HCT116 (cell line): Measurements from ENCODE around the gene ZNF254. TPM values are rescaled to one million over a fixed set of nuclear protein-coding genes. Genes with fewer than 3 reads are reported as not detected.

ENCODE experiments used
- ATAC-seq: fragments of 200-7000 bp; cut with Tn5 transposase; 2 replicates; pipeline ENCODE4 v1.9.1; 2020; ENCODE audit warnings: mild to moderate bottlenecking, moderate library complexity
- BruUV-seq: library from RNA; stranded (reverse); fragments of 400-500 nt; replicated peaks from 2 replicates; lab custom pipeline; 2021; lab: Mats Ljungman, UMichigan
- CTCF ChIA-PET: fragments of 300-600 bp; sonication (Branson Sonifier 250); formaldehyde crosslinking; loops from one replicate; lab custom pipeline; 2021; ENCODE audit warnings: antibody characterized with exemption; lab: Charles Lee
- POLR2A ChIA-PET: fragments of 300-600, 350-600 bp; sonication (Branson Sonifier 250); formaldehyde crosslinking; loops from one replicate; lab custom pipeline; 2021; ENCODE audit warnings: antibody characterized with exemption; lab: Charles Lee
- RAD21 ChIA-PET, 2 experiments: fragments of 300-600 bp; sonication (Branson Sonifier 250); formaldehyde crosslinking; loops; one replicate each; lab custom pipeline; 2023; ENCODE audit warnings: low total read pairs in 2 of 2; ENCODE audit not compliant: uncharacterized antibody in 2 of 2, unreplicated experiment in 2 of 2, low non-redundant PET in 1 of 2; lab: Charles Lee
- DNase-seq: peaks from one replicate; pipeline ENCODE4 v3.0.0-alpha.2; 2010; ENCODE audit warnings: low read depth, low spot score
- H2AFZ ChIP-seq: fragments of 200-600 bp; shearing (Covaris generic), sonication (generic); 2 replicates; pipeline ENCODE4 v1.6.1; 2017; ENCODE audit warnings: low read depth, mixed run types, mixed read lengths, antibody characterized with exemption, low read length; ENCODE audit not compliant: poor library complexity, severe bottlenecking
- H3K27ac ChIP-seq: 2 replicates; pipeline ENCODE4 v1.5.1; 2012; ENCODE audit warnings: low read depth, low read length
- H3K27me3 ChIP-seq: fragments of 200-600 bp; sonication (generic); 2 replicates; pipeline ENCODE4 v1.6.1; 2016; ENCODE audit warnings: mixed run types, low read length, mixed read lengths; ENCODE audit not compliant: insufficient read depth
- H3K36me3 ChIP-seq, 2 experiments: fragments of 200-500 bp in 1 of 2; fragments of 200-600 bp in 1 of 2; sonication (Bioruptor generic) in 1 of 2; sonication (generic) in 1 of 2; 2 replicates each; pipeline versions ENCODE4 v1.5.1 to v1.6.1; 2014 to 2016; ENCODE audit warnings: low read length in 2 of 2, inconsistent platforms in 1 of 2, mixed read lengths in 1 of 2, mixed run types in 1 of 2; ENCODE audit not compliant: insufficient read depth in 2 of 2, control insufficient read depth in 1 of 2
- H3K4me1 ChIP-seq, 2 experiments: fragments of 200-600 bp in 1 of 2; sonication (generic) in 1 of 2; 2 replicates each; pipeline versions ENCODE4 v1.5.1 to v1.6.1; 2012 to 2017; ENCODE audit warnings: low read length in 2 of 2, inconsistent platforms in 1 of 2, mild to moderate bottlenecking in 1 of 2, mixed read lengths in 1 of 2, mixed run types in 1 of 2, moderate library complexity in 1 of 2; ENCODE audit not compliant: insufficient read depth in 2 of 2, control insufficient read depth in 1 of 2
- H3K4me2 ChIP-seq: fragments of 200-600 bp; sonication (generic); 2 replicates; pipeline ENCODE4 v1.6.1; 2017; ENCODE audit warnings: mixed run types, low read length, mixed read lengths
- H3K4me3 ChIP-seq, 2 experiments: fragments of 200-600 bp in 1 of 2; sonication (generic) in 1 of 2; replicated peaks in 1 of 2; 2 replicates each; pipeline ENCODE4 v1.5.1; 2011 to 2016; ENCODE audit warnings: low read length in 2 of 2, control low read depth in 1 of 2, low read depth in 1 of 2, mild to moderate bottlenecking in 1 of 2, mixed read lengths in 1 of 2, mixed run types in 1 of 2
- H3K79me2 ChIP-seq: fragments of 200-600 bp; sonication (generic); 2 replicates; pipeline ENCODE4 v1.6.1; 2017; ENCODE audit warnings: mild to moderate bottlenecking, mixed run types, low read length, moderate library complexity, mixed read lengths; ENCODE audit not compliant: insufficient read depth
- H3K9ac ChIP-seq: fragments of 200-600 bp; sonication (generic); 2 replicates; pipeline ENCODE4 v1.6.1; 2016; ENCODE audit warnings: low read length, mixed read lengths
- H3K9me2 ChIP-seq: fragments of 200-600 bp; sonication (generic), shearing (Covaris generic); 2 replicates; pipeline ENCODE4 v1.6.1; 2017; ENCODE audit warnings: mixed run types, mild to moderate bottlenecking, moderate library complexity; ENCODE audit not compliant: insufficient read depth
- H3K9me3 ChIP-seq, 2 experiments: fragments of 200-500 bp in 1 of 2; fragments of 200-600 bp in 1 of 2; sonication (Bioruptor generic) in 1 of 2; sonication (generic) in 1 of 2; 2 replicates each; pipeline ENCODE4 v1.6.1; 2014 to 2017; ENCODE audit warnings: low read length in 2 of 2, mixed read lengths in 2 of 2, inconsistent platforms in 1 of 2, low read depth in 1 of 2, mild to moderate bottlenecking in 1 of 2, mixed run types in 1 of 2, moderate library complexity in 1 of 2; ENCODE audit not compliant: control insufficient read depth in 1 of 2, insufficient read depth in 1 of 2
- H4K20me1 ChIP-seq: fragments of 200-600 bp; sonication (generic), shearing (Covaris generic); 2 replicates; pipeline ENCODE4 v1.6.1; 2017; ENCODE audit warnings: mixed run types, mild to moderate bottlenecking, moderate library complexity; ENCODE audit not compliant: insufficient read depth
- ELF1 ChIP-seq: IDR thresholded peaks from 2 replicates; pipeline ENCODE4 v1.6.1; 2012; ENCODE audit warnings: low read depth, borderline replicate concordance
- ZFX ChIP-seq: fragments of 450-650 bp; IDR thresholded peaks from 2 replicates; pipeline ENCODE4 v1.6.1; 2017
- intact Hi-C: fragments of 100-400 bp; cut with micrococcal nuclease; formaldehyde crosslinking; loops from 2 replicates; pipeline ENCODE4 v1.10.0; 2022
- total RNA-seq: library from RNA; stranded (reverse); gene quantifications from one replicate; pipeline ENCODE4 v1.2.1, GENCODE V29; 2021; ENCODE audit not compliant: unreplicated experiment
- TF ChIP-seq, protein P1 (sequence below), 3 experiments: fragments of 200-600 bp in 1 of 3; sonication (generic) in 1 of 3; IDR thresholded peaks in 2 of 3; conservative IDR thresholded peaks in 1 of 3; 2 replicates each; pipeline ENCODE4 v1.5.1; 2012 to 2017; ENCODE audit warnings: low read depth in 2 of 3, low read length in 2 of 3, antibody characterized with exemption in 1 of 3, borderline replicate concordance in 1 of 3, control low read depth in 1 of 3, mild to moderate bottlenecking in 1 of 3, mixed read lengths in 1 of 3, mixed run types in 1 of 3, moderate library complexity in 1 of 3; ENCODE audit not compliant: insufficient read depth in 1 of 3
- TF ChIP-seq, protein P2 (sequence below): IDR thresholded peaks from 2 replicates; pipeline ENCODE4 v1.6.1; 2012

The ZNF254 gene
- total RNA-seq, 1 experiment from 2014 or later, result 2.5 TPM

DNA sequence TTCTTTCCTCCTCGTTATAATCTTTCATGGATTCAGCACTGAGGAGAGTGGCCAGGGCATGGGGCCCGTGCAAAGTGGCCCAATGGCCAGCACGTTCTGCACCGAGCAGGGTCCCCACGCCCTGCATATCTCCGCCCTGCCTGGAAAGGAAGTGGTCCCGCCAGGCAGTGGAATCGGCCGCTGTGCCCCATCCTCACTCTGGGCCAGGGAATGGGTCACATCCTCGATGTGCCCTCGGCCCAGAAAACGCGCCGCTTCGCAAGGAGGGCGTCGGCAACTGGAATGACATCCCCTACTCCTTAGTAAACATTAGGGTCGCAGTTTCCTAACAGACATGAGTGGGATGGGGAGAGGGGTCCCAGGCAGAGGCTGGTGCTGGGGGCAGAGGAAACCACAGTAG lies 90.7 kb downstream of the ZNF254 start (continued):
- TF ChIP-seq, protein P1, sequence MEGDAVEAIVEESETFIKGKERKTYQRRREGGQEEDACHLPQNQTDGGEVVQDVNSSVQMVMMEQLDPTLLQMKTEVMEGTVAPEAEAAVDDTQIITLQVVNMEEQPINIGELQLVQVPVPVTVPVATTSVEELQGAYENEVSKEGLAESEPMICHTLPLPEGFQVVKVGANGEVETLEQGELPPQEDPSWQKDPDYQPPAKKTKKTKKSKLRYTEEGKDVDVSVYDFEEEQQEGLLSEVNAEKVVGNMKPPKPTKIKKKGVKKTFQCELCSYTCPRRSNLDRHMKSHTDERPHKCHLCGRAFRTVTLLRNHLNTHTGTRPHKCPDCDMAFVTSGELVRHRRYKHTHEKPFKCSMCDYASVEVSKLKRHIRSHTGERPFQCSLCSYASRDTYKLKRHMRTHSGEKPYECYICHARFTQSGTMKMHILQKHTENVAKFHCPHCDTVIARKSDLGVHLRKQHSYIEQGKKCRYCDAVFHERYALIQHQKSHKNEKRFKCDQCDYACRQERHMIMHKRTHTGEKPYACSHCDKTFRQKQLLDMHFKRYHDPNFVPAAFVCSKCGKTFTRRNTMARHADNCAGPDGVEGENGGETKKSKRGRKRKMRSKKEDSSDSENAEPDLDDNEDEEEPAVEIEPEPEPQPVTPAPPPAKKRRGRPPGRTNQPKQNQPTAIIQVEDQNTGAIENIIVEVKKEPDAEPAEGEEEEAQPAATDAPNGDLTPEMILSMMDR (IDR thresholded peaks at IDR 0.05 in 2 of 3, conservative IDR thresholded peaks at IDR 0.05 in 1 of 3; ENCODE audit: borderline replicate concordance in 1 of 3, insufficient read depth in 1 of 3, low read depth in 2 of 3, low read length in 2 of 3), result no peak
- TF ChIP-seq, all 23 proteins: peak for 0

DNA sequence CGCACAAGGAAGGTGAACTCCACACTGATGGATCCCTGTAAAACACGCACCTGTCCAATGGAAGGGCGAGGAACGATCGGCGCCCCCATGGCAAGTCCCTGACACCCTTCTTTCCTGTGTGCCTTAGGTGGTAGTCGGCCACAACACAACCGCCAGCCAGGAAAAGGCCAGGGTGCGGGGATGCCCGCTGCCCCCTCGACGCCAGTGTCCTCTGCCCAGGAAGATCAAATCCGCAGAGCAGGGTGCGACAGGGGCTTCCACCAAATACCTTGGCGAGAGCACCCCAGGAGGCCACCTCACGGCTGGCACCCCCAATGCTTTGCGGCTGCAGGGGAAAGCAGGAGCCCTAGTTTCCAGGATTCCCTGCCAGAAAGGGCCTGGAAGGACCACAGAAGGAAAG lies 91.2 kb downstream of the ZNF254 start:
- POLR2A ChIA-PET, result no interaction called here
- no peak overlapping the region for H2AFZ ChIP-seq
- H3K9ac ChIP-seq, result no peak overlapping the region
- no peaks in the 10 kb centered on the region for H4K20me1 ChIP-seq
- no peaks in the 10 kb centered on the region for H3K36me3 ChIP-seq
- TF ChIP-seq ELF1 (no peak), ZFX (no peak)
- TF ChIP-seq, protein P2, sequence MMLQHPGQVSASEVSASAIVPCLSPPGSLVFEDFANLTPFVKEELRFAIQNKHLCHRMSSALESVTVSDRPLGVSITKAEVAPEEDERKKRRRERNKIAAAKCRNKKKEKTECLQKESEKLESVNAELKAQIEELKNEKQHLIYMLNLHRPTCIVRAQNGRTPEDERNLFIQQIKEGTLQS, result no peak
- TF ChIP-seq, all 23 proteins: peak for 0
- no peak for DNase-seq
- Histone ChIP-seq H3K9me3 (peaks cover 0 to 7% of the 10 kb centered on the region in 2 experiments; a peak in 2 of 4 replicates), H3K4me2 (no peak overlapping the region), H3K27ac (no peak overlapping the region), H3K4me1 (no peaks in the 10 kb centered on the region), H3K9me2 (no peaks in the 10 kb centered on the region), H3K27me3 (no peaks in the 10 kb centered on the region), H3K4me3 (no peak overlapping the region), H3K79me2 (no peaks in the 10 kb centered on the region)
- no peak for ATAC-seq
- CTCF ChIA-PET, result no interaction called here
- intact Hi-C loops, result no loop called here
- BruUV-seq, result no TSS peak
- RAD21 ChIA-PET, result no interaction called here

Other genes starting within 250 kb of the ZNF254 start
- not detected for gene ZNF726, start 172.3 kb upstream of the ZNF254 start, total RNA-seq